GM19463 (cell line): ENCODE results near the gene FTCD.
"Not testable (repeated sequence)": the region's sequence is repeated elsewhere in the genome, so short reads cannot be mapped to it uniquely, and the experiment has no call there.

ENCODE experiments used
- ATAC-seq: cut with Tn5 transposase; IDR thresholded peaks from one replicate; pipeline ENCODE4 v1.9.1; 2021; ENCODE audit warnings: mild to moderate bottlenecking, moderate library complexity; ENCODE audit not compliant: unreplicated experiment

Gene FTCD, protein sequence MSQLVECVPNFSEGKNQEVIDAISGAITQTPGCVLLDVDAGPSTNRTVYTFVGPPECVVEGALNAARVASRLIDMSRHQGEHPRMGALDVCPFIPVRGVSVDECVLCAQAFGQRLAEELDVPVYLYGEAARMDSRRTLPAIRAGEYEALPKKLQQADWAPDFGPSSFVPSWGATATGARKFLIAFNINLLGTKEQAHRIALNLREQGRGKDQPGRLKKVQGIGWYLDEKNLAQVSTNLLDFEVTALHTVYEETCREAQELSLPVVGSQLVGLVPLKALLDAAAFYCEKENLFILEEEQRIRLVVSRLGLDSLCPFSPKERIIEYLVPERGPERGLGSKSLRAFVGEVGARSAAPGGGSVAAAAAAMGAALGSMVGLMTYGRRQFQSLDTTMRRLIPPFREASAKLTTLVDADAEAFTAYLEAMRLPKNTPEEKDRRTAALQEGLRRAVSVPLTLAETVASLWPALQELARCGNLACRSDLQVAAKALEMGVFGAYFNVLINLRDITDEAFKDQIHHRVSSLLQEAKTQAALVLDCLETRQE

DNA sequence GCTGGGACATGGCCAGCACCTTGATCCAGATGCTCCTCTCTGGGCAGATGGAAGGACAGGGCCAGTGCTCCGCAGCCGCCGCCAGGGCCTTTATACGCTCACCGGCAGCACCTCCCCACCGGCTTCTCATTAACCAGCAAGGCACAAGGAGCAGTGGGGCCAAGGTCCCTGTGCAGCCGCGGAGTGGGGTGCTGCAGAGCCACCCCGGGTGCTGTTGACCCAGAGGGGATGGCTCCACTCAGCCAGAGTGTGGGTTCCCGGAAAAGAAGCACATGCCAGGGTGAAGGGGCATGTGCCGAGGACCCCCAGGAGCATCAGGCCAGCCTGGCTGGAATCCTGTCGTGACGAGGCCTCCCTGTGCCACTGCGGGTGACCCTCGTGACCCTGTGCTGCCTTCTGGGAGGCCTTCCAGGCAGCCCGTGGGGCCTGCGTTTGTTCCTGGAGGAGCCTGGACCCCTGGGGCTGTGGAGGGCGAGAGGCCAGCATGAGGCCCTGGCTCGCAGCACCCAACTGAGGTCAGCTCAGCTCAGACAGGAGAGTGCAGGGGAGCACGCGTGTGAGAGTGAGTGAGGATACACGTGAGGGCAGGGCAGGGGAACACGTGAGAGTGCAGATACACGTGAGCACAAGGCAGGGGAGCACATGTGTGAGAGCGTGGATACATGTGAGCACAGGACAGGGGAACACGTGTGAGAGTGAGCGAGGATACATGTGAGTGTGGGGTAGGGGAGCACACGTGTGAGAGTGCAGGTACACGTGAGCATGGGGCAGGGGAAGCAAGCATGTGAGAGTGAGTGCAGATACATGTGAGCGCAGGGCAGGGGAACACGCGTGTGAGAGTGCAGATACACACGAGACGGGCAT, at the start of gene FTCD:
Gene FTCD, minus strand, starts transcription at position 66 of the 864 bp plus-strand sequence. Its CDS starts 56 bp downstream, at position 10.
- no peak for ATAC-seq

DNA sequence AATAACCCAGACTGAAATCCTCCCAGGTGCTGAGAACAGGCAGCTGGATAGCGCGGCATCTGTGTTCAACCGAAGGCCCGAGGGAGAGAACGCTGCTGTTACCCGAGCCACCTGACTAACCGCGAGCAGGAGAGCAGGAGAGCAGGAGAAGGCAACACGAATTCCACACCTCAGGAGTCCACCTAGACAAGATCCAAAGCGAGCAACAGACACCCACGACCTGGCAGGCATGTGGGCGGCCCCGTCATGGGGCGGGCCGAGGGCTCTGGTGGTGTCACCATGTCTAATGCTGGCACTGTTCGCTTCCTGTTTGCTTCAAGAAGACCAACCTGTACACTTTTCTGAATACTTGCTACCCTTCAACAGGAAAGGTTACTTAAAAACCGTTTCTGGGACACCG, 49.8 kb upstream of the FTCD start:
- ATAC-seq: no peak

DNA sequence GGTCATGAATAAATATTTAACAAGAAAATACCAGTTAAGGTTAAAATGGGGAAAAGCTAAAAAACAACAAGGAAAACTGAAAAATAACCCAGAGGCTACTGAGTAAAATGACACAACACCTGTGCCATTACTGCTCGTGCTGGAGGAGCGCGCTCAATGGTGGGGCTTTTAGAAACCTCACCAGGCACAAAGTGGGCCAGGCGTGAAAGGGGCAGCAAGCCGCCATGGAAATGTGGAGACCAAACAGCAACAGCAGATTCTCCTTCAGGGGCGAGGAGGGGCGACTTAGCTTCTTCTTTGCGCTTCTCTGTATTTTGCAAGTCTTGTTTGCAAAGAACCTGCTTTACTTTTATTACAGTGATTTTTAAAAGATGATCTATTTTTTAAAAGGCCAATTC, 47.8 kb upstream of the FTCD start:
- no peak for ATAC-seq

- ATAC-seq: no peak
Observed at GRCh38 chr21:46202592-46203202, 47.3 kb upstream of the FTCD start.

DNA sequence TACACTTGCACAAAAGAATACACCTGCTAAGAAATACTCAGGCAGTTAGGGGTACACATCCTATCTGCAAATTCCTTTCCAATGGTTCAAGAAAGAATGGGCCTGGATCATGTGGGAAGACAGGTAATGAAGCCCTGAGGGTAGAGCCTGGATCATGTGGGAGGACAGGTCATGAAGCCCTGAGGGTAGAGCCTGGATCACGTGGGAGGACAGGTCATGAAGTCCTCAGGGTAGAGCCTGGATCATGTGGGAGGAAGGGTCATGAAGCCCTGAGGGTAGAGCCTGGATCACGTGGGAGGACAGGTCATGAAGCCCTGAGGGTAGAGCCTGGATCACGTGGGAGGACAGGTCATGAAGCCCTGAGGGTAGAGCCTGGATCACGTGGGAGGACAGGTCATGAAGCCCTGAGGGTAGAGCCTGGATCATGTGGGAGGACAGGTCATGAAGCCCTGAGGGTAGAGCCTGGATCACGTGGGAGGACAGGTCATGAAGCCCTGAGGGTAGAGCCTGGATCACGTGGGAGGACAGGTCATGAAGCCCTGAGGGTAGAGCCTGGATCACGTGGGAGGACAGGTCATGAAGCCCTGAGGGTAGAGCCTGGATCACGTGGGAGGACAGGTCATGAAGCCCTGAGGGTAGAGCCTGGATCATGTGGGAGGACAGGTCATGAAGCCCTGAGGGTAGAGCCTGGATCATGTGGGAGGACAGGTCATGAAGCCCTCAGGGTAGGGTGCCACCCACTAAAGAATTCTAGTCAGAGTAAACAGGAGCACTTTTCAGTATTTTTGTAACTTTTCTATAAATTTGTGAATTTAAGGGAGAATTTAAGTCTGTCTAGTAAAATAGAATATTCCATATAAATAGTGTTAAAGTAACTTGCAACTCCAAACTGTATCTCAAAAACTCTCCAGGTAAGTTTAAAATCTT, 45.8 kb upstream of the FTCD start:
- ATAC-seq: not testable (repeated sequence)

GRCh38 chr21:46199436-46200373, 44.3 kb upstream of the FTCD start:
- no peak for ATAC-seq

DNA sequence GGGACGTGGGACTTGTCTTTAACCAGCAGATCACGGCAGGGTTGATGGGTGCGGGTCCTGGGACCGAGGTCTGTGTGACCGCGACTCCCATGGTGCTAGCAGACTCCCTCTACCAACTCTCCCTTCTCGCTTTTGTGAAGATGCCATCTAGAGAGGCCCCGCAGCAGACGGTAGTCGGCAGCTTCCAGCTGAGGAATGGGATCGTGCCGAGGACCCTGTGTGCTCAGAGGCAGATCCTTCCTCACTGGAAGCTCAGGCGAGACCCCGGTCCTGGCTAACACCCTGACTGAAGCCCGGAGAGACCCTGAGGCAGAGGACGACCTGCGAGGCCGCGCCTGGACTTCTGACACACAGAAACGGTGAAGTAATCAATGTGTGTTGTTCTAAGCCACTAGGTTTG, 41.4 kb upstream of the FTCD start:
- no peak for ATAC-seq

- ATAC-seq: no peak
Observed at GRCh38 chr21:46195595-46196195, 40.3 kb upstream of the FTCD start.

- ATAC-seq: no peak
Observed at GRCh38 chr21:46194374-46195334, 39.3 kb upstream of the FTCD start.

- no peak for ATAC-seq
Observed at GRCh38 chr21:46193829-46194373, 38.5 kb upstream of the FTCD start.

- no peak for ATAC-seq
Observed at GRCh38 chr21:46191686-46192575, 36.6 kb upstream of the FTCD start.

- ATAC-seq: no peak
Observed at GRCh38 chr21:46191257-46191685, 35.9 kb upstream of the FTCD start.

GRCh38 chr21:46190491-46191131, 35.2 kb upstream of the FTCD start:
- ATAC-seq: no peak

DNA sequence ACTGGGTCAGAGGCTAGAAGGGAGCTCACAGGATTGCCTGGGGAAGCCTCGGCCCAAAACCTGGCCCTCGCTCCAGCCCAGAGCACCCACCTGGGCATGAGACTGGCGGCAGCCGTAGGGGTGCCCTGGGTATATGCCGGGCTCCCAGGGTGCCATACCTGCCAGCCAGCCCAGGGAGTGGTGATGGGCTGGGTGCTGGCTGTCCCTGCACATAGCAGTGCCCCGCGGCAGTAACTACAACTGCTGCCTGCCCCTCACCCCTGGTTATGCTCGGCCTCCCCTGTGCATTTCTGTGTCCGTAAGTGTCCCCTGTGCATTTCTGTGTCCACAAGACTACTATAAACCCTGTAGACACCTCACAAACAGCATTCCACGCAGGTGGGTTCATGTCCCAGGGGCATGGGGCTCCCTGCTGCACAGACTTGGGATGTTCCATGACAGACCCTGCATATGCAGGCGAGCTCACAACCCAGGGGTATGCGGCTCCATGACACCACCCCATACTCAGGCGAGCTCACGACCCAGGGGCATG, 34.6 kb upstream of the FTCD start:
- ATAC-seq: no peak

DNA sequence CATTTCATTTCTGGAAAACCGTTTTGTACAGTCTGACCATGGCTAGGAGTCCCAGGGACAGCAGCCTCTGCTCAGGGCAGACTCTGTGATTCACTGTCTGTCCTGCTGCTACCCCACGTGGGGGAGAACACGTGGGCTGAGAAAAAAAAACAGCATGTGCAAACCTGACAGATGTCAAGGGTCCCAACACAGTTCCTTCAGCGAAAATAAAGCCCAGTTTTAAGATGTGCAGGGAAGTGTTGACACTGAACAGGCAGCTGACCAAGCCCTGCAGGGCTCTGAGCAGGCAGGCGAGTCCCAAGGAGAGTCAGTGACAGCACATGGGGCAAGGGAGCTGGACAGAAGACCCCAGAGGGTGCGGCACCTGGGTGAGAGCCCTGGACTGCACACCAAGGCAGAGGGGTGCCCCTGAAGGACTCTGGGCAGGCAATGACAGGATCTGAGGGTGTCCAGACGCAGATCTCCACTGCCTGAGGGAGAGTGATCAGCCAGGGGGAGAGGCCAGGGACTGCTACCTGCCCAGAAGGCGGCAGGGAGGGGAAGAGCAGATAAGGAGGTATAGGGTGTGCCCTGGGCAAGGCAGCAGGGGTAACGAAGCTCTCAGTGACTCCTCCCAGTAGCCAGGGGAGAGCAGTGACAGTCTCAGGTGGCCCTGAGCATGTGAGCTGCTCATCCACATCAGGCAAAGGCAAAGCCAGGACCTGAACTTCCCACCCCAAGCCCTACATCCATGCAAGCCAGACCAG, 34.0 kb upstream of the FTCD start:
- ATAC-seq: no peak
